ENCODE measurements around the gene NOX4.
"Not testable (repeated sequence)": the region's sequence is repeated elsewhere in the genome, so short reads cannot be mapped to it uniquely, and the experiment has no call there.

- not testable (repeated sequence) for TF ChIP-seq GABPA (IDR thresholded peaks at IDR 0.05; ENCODE audit: borderline replicate concordance, insufficient read depth, low read length); SP1 (IDR thresholded peaks at IDR 0.05; ENCODE audit: low read depth, low read length); POLR2A (IDR thresholded peaks at IDR 0.05; ENCODE audit: control extremely low read depth in 1 of 2, low read depth in 2 of 2, low read length in 2 of 2); NRF1 (IDR thresholded peaks at IDR 0.05; ENCODE audit: low read depth, low read length); TEAD4 (IDR thresholded peaks at IDR 0.05; ENCODE audit: low read depth, low read length); POLR2AphosphoS5 (IDR thresholded peaks at IDR 0.05; ENCODE audit: low read depth, low read length); GTF2F1 (IDR thresholded peaks at IDR 0.05; ENCODE audit: borderline replicate concordance, low read depth, low read length); CTCF (IDR thresholded peaks at IDR 0.05; ENCODE audit: control extremely low read depth in 1 of 3, insufficient read depth in 1 of 3, low read depth in 1 of 3, low read length in 3 of 3); EGR1 (IDR thresholded peaks at IDR 0.05; ENCODE audit: borderline replicate concordance, low read depth, low read length); RAD21 (IDR thresholded peaks at IDR 0.05 in 1 of 2, conservative IDR thresholded peaks at IDR 0.05 in 1 of 2; ENCODE audit: low read depth in 2 of 2, low read length in 2 of 2); EZH2 (IDR thresholded peaks at IDR 0.05; ENCODE audit: low read depth, low read length, severe bottlenecking); RFX5 (IDR thresholded peaks at IDR 0.05; ENCODE audit: borderline replicate concordance, low read depth, low read length); JUN (IDR thresholded peaks at IDR 0.05; ENCODE audit: low read depth, low read length); BRCA1 (IDR thresholded peaks at IDR 0.05; ENCODE audit: low read depth, low read length)
Measured at GRCh38 chr11:89354513-89354912, 136.7 kb downstream of the NOX4 start.

All from H1 (cell line).